Adrenal gland (tissue), 19 donors: ENCODE results near the gene SLC16A13. TPM values are rescaled to one million over a fixed set of nuclear protein-coding genes. Genes with fewer than 3 reads are reported as not detected.
"Not testable (repeated sequence)": the region's sequence is repeated elsewhere in the genome, so short reads cannot be mapped to it uniquely, and the experiment has no call there.

Experiments
- DNase-seq, 7 donors: peaks; one replicate each; pipeline ENCODE4 v3.0.0-alpha.2; 2019 to 2020
- H3K27ac ChIP-seq, 5 donors: fragments of 200-600 bp; sonication (generic) in 4 of 5; 1 replicate in 3 of 5; 2 replicates in 2 of 5; pipeline versions ENCODE4 v1.5.1 to v1.8.0; 2016 to 2020; ENCODE audit warnings: mild to moderate bottlenecking in 1 of 5
- H3K27me3 ChIP-seq: fragments of 200-600 bp; 2 replicates; pipeline ENCODE4 v1.8.0; 2021
- H3K36me3 ChIP-seq, 2 donors: fragments of 200-600 bp; replicated peaks in 1 of 2; 1 replicate in 1 of 2; 2 replicates in 1 of 2; pipeline versions ENCODE4 v1.5.1 to v1.8.0; 2018 to 2022
- H3K4me1 ChIP-seq, 2 donors: fragments of 200-600 bp; replicated peaks in 1 of 2; 1 replicate in 1 of 2; 2 replicates in 1 of 2; pipeline versions ENCODE4 v1.5.1 to v1.8.0; 2018 to 2021
- H3K4me3 ChIP-seq, 4 donors: fragments of 200-600 bp; sonication (generic) in 3 of 4; one replicate each; pipeline ENCODE4 v1.5.1; 2016 to 2018
- H3K9me3 ChIP-seq, 3 donors: fragments of 200-600 bp; sonication (generic) in 1 of 3; replicated peaks in 1 of 3; 1 replicate in 2 of 3; 2 replicates in 1 of 3; pipeline versions ENCODE4 v1.5.1 to v1.8.0; 2016 to 2021
- CTCF ChIP-seq, 6 experiments: fragments of 450-650 bp in 4 of 6; fragments of 200-600 bp in 2 of 6; sonication (generic) in 1 of 6; IDR thresholded peaks; 1 replicate in 5 of 6; 2 replicates in 1 of 6; pipeline versions ENCODE4 v1.5.1 to v1.8.0; 2016 to 2021; ENCODE audit warnings: antibody characterized with exemption in 6 of 6, mild to moderate bottlenecking in 2 of 6, moderate library complexity in 1 of 6
- POLR2A ChIP-seq, 2 donors: fragments of 450-650 bp; IDR thresholded peaks; one replicate each; pipeline ENCODE4 v1.6.1; 2017; ENCODE audit warnings: antibody characterized with exemption in 2 of 2, mild to moderate bottlenecking in 2 of 2, moderate library complexity in 1 of 2
- WGBS, 4 donors: extraction: QIAGEN DNeasy Blood & Tissue Kit in 2 of 4; methylation state at CpG; one replicate each; pipeline versions ENCODE4 v1.1.5 to v1.1.7; 2013 to 2017; 5-methylcytosine and 5-hydroxymethylcytosine counted together
- intact Hi-C, 2 donors: fragments of 100-400 bp; cut with DNase I; formaldehyde crosslinking; loops; one replicate each; pipeline versions ENCODE4 v1.14.1 to v1.15.0; 2022 to 2023
- long read RNA-seq, 10 donors: library from polyadenylated mRNA in 3 of 10; unstranded in 2 of 10; stranded (forward) in 1 of 10; transcript quantifications; one replicate each; pipeline ENCODE4 v2.0.0 and lab custom pipeline, GENCODE V29; 2021 to 2026
- polyA plus RNA-seq, 3 donors: library from polyadenylated mRNA; stranded (reverse); fragments of 200-250 nt in 2 of 3; fragments of 350-450 nt in 1 of 3; fragmentation: Illumina TruSeq in 1 of 3; extraction: RNeasy Lipid Tissue Mini Kit (QIAGEN cat#74804) in 1 of 3; gene quantifications; one replicate each; pipeline ENCODE4 v1.2.3, GENCODE V29; 2013 to 2014
- total RNA-seq, 9 donors: library from RNA; depleted of rRNA in 4 of 9; stranded (reverse); fragments of >200 nt in 4 of 9; fragments of 120-200 nt in 1 of 9; fragmentation: NEBNext Ultra II Directional in 1 of 9; extraction: Animal tissue kit (Norgen Biotek cat#: 25700) in 1 of 9; gene quantifications; one replicate each; pipeline versions ENCODE4 v1.1.0 to v1.2.4, GENCODE V29; 2013 to 2023
- donor health status: healthy with polysubstance abuse.
- donor health status: Bipolar disorder and iron deficiency.
- donor health status: DM: yes; HTN: yes; CAD: no.
- donor health status: DM: no; HTN: no; CAD: no.
- donor health status: DM: no; HTN: no; CAD: no.
- donor health status: DM: yes; HTN: yes; CAD: no.

SLC16A13 gene, protein sequence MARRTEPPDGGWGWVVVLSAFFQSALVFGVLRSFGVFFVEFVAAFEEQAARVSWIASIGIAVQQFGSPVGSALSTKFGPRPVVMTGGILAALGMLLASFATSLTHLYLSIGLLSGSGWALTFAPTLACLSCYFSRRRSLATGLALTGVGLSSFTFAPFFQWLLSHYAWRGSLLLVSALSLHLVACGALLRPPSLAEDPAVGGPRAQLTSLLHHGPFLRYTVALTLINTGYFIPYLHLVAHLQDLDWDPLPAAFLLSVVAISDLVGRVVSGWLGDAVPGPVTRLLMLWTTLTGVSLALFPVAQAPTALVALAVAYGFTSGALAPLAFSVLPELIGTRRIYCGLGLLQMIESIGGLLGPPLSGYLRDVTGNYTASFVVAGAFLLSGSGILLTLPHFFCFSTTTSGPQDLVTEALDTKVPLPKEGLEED
- total RNA-seq, result 1 to 10 TPM in 8 of 9 donors, under 1 TPM in 1; 0.97 to 3.2 (median 2.3) TPM
- 1 to 10 TPM in 2 of 3 donors, under 1 TPM in 1; 0.84 to 3.1 (median 1.3) TPM for polyA plus RNA-seq
- long read RNA-seq, donor 1, partial matches to known transcripts, result 0 of 3 reads
- long read RNA-seq, donor 1, other reads (novel, unspliced or antisense), result 0 of 3 reads
- long read RNA-seq, donor 2, partial matches to known transcripts, result 0 of 3 reads
- long read RNA-seq, donor 2, other reads (novel, unspliced or antisense), result 0 of 3 reads
- long read RNA-seq, donor 3, partial matches to known transcripts, result 0 of 1 reads
- long read RNA-seq, donor 3, other reads (novel, unspliced or antisense), result 0 of 1 reads
- long read RNA-seq, donor 4, result 0 reads
- long read RNA-seq, donor 5, partial matches to known transcripts, result 1 of 1 reads
- long read RNA-seq, donor 5, other reads (novel, unspliced or antisense), result 0 of 1 reads
- long read RNA-seq, donor 6, result 0 reads
- long read RNA-seq, donor 7, result 0 reads
- long read RNA-seq, donor 8, partial matches to known transcripts, result 0 of 5 reads
- long read RNA-seq, donor 8, other reads (novel, unspliced or antisense), result 0 of 5 reads
- long read RNA-seq, donor 9, partial matches to known transcripts, result 0 of 1 reads
- long read RNA-seq, donor 9, other reads (novel, unspliced or antisense), result 0 of 1 reads
- long read RNA-seq, donor 10, result 0 reads

DNA sequence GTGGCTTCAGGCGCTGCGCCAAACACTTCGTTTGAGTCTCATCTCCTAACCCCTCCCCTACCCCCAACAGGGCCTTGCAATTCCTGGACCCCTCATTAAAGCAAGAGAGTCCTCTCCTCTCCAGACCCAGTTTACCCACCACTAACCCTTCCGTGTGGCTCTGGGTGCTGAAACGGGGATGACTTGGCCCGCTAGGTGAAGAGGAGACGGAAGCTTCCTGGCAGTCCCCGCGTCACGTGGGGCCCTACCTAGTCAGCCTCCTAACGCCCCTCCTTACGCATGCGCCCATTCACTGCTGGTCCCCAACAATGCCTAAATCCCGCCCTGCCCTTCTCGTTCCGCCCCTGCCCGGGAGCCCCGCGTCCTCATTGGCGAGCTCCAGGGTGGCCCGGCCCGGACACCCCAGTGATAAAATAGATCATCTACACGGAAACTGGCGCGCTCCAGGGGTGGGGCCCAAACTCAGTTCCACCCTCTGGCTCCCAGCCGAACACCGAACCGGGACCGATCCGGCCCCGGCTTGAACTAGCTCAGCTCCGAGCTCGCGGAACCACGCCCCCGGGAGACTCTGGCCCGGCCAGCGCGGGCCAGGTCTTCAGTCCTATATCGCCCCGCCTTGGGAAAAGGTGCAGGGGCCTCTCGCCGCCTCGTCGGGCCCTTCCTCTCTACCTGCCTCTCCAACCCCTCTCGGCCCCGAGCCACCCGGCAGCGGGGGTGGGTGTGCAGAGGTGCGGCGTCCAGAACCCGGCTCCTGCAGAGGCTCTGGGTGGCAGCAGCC lies at the start of gene SLC16A13:
Gene SLC16A13 (plus strand): TSS at position 425 of the 778 bp plus-strand sequence. CDS start 368 bp downstream, outside the sequence.
- intact Hi-C loops, result no loop called here
- peak; percentile 95 to 99 (median 98) for DNase-seq
- Histone ChIP-seq H3K9me3 (no peaks in the 10 kb centered on the region), H3K27me3 (no peaks in the 10 kb centered on the region), H3K27ac (peak within 1 kb of the TSS in 4 of 5 donors; percentile 5 to 89 (median 72)), H3K4me3 (peak within 1 kb of the TSS in 3 of 4 donors; percentile 3 to 68 (median 39)), H3K36me3 (no peaks in the 10 kb centered on the region), H3K4me1 (peaks cover 8 to 14% of the 10 kb centered on the region in 2 donors)
- no peak for TF ChIP-seq CTCF (IDR thresholded peaks at IDR 0.05)
- peak in 1 of 2 donors; percentile 66 for TF ChIP-seq POLR2A (IDR thresholded peaks at IDR 0.05)
- 0 to 1% (median 1%) methylated on average over 13 to 52 of the region's 52 CpGs for WGBS, 4 donors

GRCh38 chr17:6986676-6987075 lies 49.1 kb upstream of the SLC16A13 start:
- WGBS, 4 donors, result 32 to 49% (median 35%) methylated on average over 3 of the region's 3 CpGs
- no peaks in the 10 kb centered on the region for H3K27me3 ChIP-seq
- no peaks in the 10 kb centered on the region for H3K4me1 ChIP-seq
- TF ChIP-seq CTCF (IDR thresholded peaks at IDR 0.05) (no peak), POLR2A (IDR thresholded peaks at IDR 0.05) (no peak)
- intact Hi-C loops, result no loop called here
- no peak overlapping the region for H3K27ac ChIP-seq
- DNase-seq, result no peak
- H3K4me3 ChIP-seq, result no peak overlapping the region
- no peaks in the 10 kb centered on the region for H3K36me3 ChIP-seq
- no peaks in the 10 kb centered on the region for H3K9me3 ChIP-seq

DNA sequence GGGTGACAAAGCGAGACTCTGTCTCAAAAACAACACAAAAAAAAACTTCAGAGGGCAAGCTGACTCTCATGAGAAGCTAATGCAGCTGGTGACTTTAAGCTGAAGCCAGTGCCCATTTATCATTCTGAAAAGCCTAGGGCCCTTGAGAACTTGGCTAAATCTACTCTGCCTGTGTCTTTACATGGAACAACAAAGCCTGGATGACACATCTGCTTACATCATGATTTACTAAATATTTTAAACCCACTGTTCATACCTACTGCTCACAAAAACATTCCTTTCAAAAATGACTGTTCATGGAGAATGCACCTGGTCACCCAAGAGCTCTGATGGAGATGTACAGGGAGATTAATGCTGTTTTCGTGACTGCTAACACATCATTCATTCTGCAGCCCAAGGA lies 46.0 kb upstream of the SLC16A13 start:
- no peaks in the 10 kb centered on the region for H3K36me3 ChIP-seq
- H3K27ac ChIP-seq, result no peak overlapping the region
- no peak for DNase-seq
- TF ChIP-seq POLR2A (IDR thresholded peaks at IDR 0.05), result no peak
- TF ChIP-seq CTCF (IDR thresholded peaks at IDR 0.05), result no peak
- no peak overlapping the region for H3K4me3 ChIP-seq
- intact Hi-C loops, result no loop called here
- WGBS, 4 donors, result 47 to 100% (median 75%) methylated on average over 1 to 2 of the region's 2 CpGs
- no peaks in the 10 kb centered on the region for H3K9me3 ChIP-seq
- H3K4me1 ChIP-seq, result no peaks in the 10 kb centered on the region
- H3K27me3 ChIP-seq, result no peaks in the 10 kb centered on the region

DNA sequence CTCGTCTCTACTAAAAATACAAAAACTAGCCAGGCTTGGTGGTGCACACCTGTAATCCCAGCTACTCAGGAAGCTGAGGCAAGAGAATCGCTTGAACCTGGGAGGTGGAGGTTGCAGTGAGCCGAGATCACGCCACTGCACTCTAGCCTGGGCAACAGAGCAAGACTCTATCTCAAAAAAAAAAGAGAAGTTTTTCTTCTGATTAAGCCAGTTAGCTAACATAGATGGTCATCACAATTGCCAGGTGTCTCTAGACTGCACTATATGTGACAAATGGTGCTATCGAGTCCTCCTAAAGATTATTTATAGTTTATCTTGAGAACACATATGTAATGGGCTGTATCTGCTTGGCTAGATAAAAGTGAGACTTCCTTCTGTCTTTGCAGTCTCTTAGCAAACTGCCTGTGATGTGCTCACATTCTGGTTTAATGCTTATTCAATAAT lies 42.2 kb upstream of the SLC16A13 start:
- H3K27me3 ChIP-seq, H3K9me3 ChIP-seq, H3K27ac ChIP-seq, H3K4me1 ChIP-seq, DNase-seq, H3K4me3 ChIP-seq, H3K36me3 ChIP-seq, intact Hi-C loops: not testable (repeated sequence)
- 77 to 84% (median 82%) methylated on average over 5 of the region's 5 CpGs for WGBS, 4 donors
